ENCODE measurements around the gene ZC3HAV1.
A peak's percentile ranks its signal among the peaks of the same experiment; 100 is the strongest.
"Not testable (repeated sequence)": the region's sequence is repeated elsewhere in the genome, so short reads cannot be mapped to it uniquely, and the experiment has no call there.

Gene ZC3HAV1

GRCh38 chr7:139049936-139050335, 59.6 kb downstream of the ZC3HAV1 start:
- DNase-seq (ENCODE audit: low read depth): no peak

- no peak for DNase-seq (ENCODE audit: low read depth)
These were observed 60.4 kb downstream of the ZC3HAV1 start for GRCh38 chr7:139049111-139049510.

- no peak for DNase-seq (ENCODE audit: low read depth)
These were observed 61.5 kb downstream of the ZC3HAV1 start for GRCh38 chr7:139047970-139048369.

- no peak for DNase-seq (ENCODE audit: low read depth)
These were observed 63.4 kb downstream of the ZC3HAV1 start for GRCh38 chr7:139046143-139046542.

GRCh38 chr7:139044813-139045794, 64.4 kb downstream of the ZC3HAV1 start:
- DNase-seq (ENCODE audit: low read depth): no peak

GRCh38 chr7:139043823-139044812, 65.4 kb downstream of the ZC3HAV1 start:
- peak; percentile 67 for DNase-seq (ENCODE audit: low read depth)

GRCh38 chr7:139041378-139042085, 68.0 kb downstream of the ZC3HAV1 start:
- DNase-seq (ENCODE audit: low read depth): no peak

GRCh38 chr7:139038691-139039090, 70.8 kb downstream of the ZC3HAV1 start:
- no peak for DNase-seq (ENCODE audit: low read depth)

- DNase-seq (ENCODE audit: low read depth): no peak
These were observed 72.6 kb downstream of the ZC3HAV1 start for GRCh38 chr7:139036901-139037300.

GRCh38 chr7:139035586-139036353, 73.8 kb downstream of the ZC3HAV1 start, which contains the start of gene ZC3HAV1L:
TSS of gene ZC3HAV1L (minus strand) at chr7:139036042. CDS start at chr7:139036017, 25 bp downstream.
- DNase-seq (ENCODE audit: low read depth): peak; percentile 33

GRCh38 chr7:139034855-139035585, 74.5 kb downstream of the ZC3HAV1 start:
- peak; percentile 5 for DNase-seq (ENCODE audit: low read depth)

- no peak for DNase-seq (ENCODE audit: low read depth)
These were observed 75.2 kb downstream of the ZC3HAV1 start for GRCh38 chr7:139034336-139034735.

GRCh38 chr7:139033346-139034114, 76.0 kb downstream of the ZC3HAV1 start:
- DNase-seq (ENCODE audit: low read depth): no peak

- no peak for DNase-seq (ENCODE audit: low read depth)
These were observed 77.0 kb downstream of the ZC3HAV1 start for GRCh38 chr7:139032473-139032872.

GRCh38 chr7:139029353-139029752, 80.2 kb downstream of the ZC3HAV1 start:
- no peak for DNase-seq (ENCODE audit: low read depth)

- no peak for DNase-seq (ENCODE audit: low read depth)
These were observed 83.0 kb downstream of the ZC3HAV1 start for GRCh38 chr7:139026551-139026950.

- DNase-seq (ENCODE audit: low read depth): not testable (repeated sequence)
These were observed 83.7 kb downstream of the ZC3HAV1 start for GRCh38 chr7:139025861-139026260.

GRCh38 chr7:139023076-139023475, 86.4 kb downstream of the ZC3HAV1 start:
- DNase-seq (ENCODE audit: low read depth): no peak

- DNase-seq (ENCODE audit: low read depth): no peak
These were observed 87.2 kb downstream of the ZC3HAV1 start for GRCh38 chr7:139022286-139022685.
